Measurements from ENCODE around the gene DUSP28.
A peak's percentile ranks its signal among the peaks of the same experiment; 100 is the strongest.

DNA sequence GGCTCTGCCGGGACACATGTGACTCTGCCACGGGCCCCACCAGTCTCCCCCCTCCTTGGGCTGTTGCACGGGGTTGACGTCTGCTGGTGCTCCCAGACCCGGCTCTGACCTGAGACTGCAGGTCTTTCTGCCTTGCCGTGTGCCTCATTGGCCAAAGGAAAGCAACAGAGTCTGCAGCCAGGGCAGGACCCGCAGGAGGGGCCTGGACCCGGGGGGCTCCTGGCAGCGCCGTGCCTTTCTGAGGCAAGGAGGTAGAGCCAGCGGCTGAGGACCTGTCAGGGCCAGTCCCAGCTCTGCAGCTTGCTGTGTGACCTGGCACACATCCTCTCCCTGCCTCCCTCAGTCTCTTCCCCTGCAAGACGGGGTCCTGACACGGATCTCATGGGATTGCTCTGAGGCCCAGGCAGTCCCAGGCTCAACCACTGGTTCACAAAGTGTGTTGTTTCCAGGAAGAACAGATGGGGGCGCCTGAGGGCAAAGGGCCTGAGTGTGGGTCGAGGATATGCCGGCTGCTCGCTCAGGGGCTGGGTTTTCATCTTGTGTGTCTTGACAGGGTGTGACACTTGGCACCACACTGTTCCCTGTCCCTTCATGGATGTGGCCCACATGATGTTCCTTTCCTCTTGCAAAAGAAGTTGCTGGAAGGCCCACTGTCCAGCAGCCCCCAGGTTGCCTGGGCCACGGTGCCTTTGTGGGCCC, 35.4 kb downstream of the DUSP28 start:
- TF ChIP-seq, protein P1, sequence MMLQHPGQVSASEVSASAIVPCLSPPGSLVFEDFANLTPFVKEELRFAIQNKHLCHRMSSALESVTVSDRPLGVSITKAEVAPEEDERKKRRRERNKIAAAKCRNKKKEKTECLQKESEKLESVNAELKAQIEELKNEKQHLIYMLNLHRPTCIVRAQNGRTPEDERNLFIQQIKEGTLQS (CRISPR knock-in tag; conservative IDR thresholded peaks at IDR 0.05), result no peak
- TF ChIP-seq, protein P2, sequence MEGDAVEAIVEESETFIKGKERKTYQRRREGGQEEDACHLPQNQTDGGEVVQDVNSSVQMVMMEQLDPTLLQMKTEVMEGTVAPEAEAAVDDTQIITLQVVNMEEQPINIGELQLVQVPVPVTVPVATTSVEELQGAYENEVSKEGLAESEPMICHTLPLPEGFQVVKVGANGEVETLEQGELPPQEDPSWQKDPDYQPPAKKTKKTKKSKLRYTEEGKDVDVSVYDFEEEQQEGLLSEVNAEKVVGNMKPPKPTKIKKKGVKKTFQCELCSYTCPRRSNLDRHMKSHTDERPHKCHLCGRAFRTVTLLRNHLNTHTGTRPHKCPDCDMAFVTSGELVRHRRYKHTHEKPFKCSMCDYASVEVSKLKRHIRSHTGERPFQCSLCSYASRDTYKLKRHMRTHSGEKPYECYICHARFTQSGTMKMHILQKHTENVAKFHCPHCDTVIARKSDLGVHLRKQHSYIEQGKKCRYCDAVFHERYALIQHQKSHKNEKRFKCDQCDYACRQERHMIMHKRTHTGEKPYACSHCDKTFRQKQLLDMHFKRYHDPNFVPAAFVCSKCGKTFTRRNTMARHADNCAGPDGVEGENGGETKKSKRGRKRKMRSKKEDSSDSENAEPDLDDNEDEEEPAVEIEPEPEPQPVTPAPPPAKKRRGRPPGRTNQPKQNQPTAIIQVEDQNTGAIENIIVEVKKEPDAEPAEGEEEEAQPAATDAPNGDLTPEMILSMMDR (IDR thresholded peaks at IDR 0.05), result 0 out of 2 replicates have a peak, but pooled peaks have one; percentile 16
- no peak for TF ChIP-seq GABPB1 (CRISPR knock-in tag; IDR thresholded peaks at IDR 0.05)

Measured in WTC11 (cell line).